H1 (cell line): ENCODE data around the gene TMEM223. TPM values are rescaled to one million over a fixed set of nuclear protein-coding genes. Genes with fewer than 3 reads are reported as not detected.

Experiments
- CTCF ChIA-PET: fragments of 300-600 bp; sonication (Branson Sonifier 250); formaldehyde crosslinking; loops from one replicate; lab custom pipeline; 2021; ENCODE audit not compliant: partially characterized antibody; lab: Charles Lee
- POLR2A ChIA-PET: fragments of 300-600 bp; sonication (Branson Sonifier 250); formaldehyde crosslinking; loops from one replicate; lab custom pipeline; 2021; ENCODE audit warnings: inconsistent platforms; ENCODE audit not compliant: partially characterized antibody; lab: Charles Lee
- DNase-seq, 2 experiments: peaks; one replicate each; pipeline versions ENCODE4 v3.0.0 to v3.0.0-alpha.2; 2010 to 2022; ENCODE audit warnings: low spot score in 2 of 2, low read depth in 1 of 2, mixed read lengths in 1 of 2
- FAIRE-seq: peaks from 2 replicates; lab custom pipeline; 2011; peaks lifted over from hg19 to GRCh38; lab: Jason Lieb, UNC
- H2AFZ ChIP-seq: 2 replicates; pipeline ENCODE4 v1.8.1; 2012; ENCODE audit warnings: low read length, inconsistent platforms
- H2AK5ac ChIP-seq: 2 replicates; pipeline ENCODE4 v1.6.1; 2013; ENCODE audit warnings: low read depth, low read length
- H2BK120ac ChIP-seq: replicated peaks from 2 replicates; pipeline ENCODE3; 2013; ENCODE audit warnings: low read depth, low read length, inconsistent platforms
- H2BK12ac ChIP-seq: 2 replicates; pipeline ENCODE4 v1.6.1; 2013; ENCODE audit warnings: low read depth, low read length
- H2BK15ac ChIP-seq: 2 replicates; pipeline ENCODE4 v1.6.1; 2013; ENCODE audit warnings: low read length
- H2BK20ac ChIP-seq: 2 replicates; pipeline ENCODE4 v1.6.1; 2013; ENCODE audit warnings: low read length
- H2BK5ac ChIP-seq: 2 replicates; pipeline ENCODE4 v1.6.1; 2013; ENCODE audit warnings: low read depth, low read length
- H3K14ac ChIP-seq: 2 replicates; pipeline ENCODE4 v1.6.1; 2013; ENCODE audit warnings: inconsistent platforms; ENCODE audit not compliant: insufficient read length
- H3K18ac ChIP-seq: 2 replicates; pipeline ENCODE4 v1.6.1; 2013; ENCODE audit warnings: low read length; ENCODE audit errors: extremely low read depth
- H3K23ac ChIP-seq: 2 replicates; pipeline ENCODE4 v1.6.1; 2013; ENCODE audit warnings: inconsistent platforms; ENCODE audit not compliant: insufficient read length
- H3K23me2 ChIP-seq: 2 replicates; pipeline ENCODE4 v1.6.1; 2013; ENCODE audit warnings: low read depth, low read length
- H3K27ac ChIP-seq: 2 replicates; pipeline ENCODE4 v1.6.1; 2011; ENCODE audit warnings: low read depth, low read length, inconsistent platforms
- H3K27me3 ChIP-seq, 4 experiments: replicated peaks in 1 of 4; 1 replicate in 1 of 4; 2 replicates in 3 of 4; pipeline versions ENCODE4 v1.6.1 to v1.8.1; 2011 to 2013; ENCODE audit warnings: low read length in 3 of 4, mild to moderate bottlenecking in 3 of 4, inconsistent platforms in 2 of 4, mixed read lengths in 2 of 4, moderate library complexity in 1 of 4; ENCODE audit not compliant: control insufficient read depth in 3 of 4, insufficient read depth in 3 of 4; ENCODE audit errors: extremely low read depth in 1 of 4
- H3K36me3 ChIP-seq, 4 experiments: 2 replicates each; pipeline versions ENCODE4 v1.6.1 to v1.8.1; 2011 to 2013; ENCODE audit warnings: mild to moderate bottlenecking in 4 of 4, low read length in 3 of 4, moderate library complexity in 2 of 4, control low read depth in 1 of 4, inconsistent platforms in 1 of 4; ENCODE audit not compliant: insufficient read depth in 4 of 4, control insufficient read depth in 2 of 4
- H3K4ac ChIP-seq: replicated peaks from 2 replicates; pipeline ENCODE3; 2013; ENCODE audit warnings: low read length, low read depth, mixed read lengths, inconsistent platforms; ENCODE audit not compliant: insufficient read length
- H3K4me1 ChIP-seq, 4 experiments: replicated peaks in 1 of 4; 1 replicate in 1 of 4; 2 replicates in 3 of 4; pipeline versions ENCODE4 v1.6.1 to v1.8.1; 2011 to 2013; ENCODE audit warnings: low read length in 3 of 4, inconsistent platforms in 2 of 4, mixed read lengths in 1 of 4; ENCODE audit not compliant: insufficient read depth in 4 of 4, control insufficient read depth in 3 of 4
- H3K4me2 ChIP-seq, 2 experiments: 2 replicates each; pipeline versions ENCODE4 v1.6.1 to v1.8.1; 2011 to 2013; ENCODE audit warnings: low read depth in 2 of 2, low read length in 2 of 2, control low read depth in 1 of 2, inconsistent platforms in 1 of 2, mild to moderate bottlenecking in 1 of 2; ENCODE audit not compliant: insufficient read depth in 1 of 2
- H3K4me3 ChIP-seq, 4 experiments: fragments of 200-600, 300-600 bp in 1 of 4; sonication (generic), shearing (Covaris generic), sonication (Bioruptor Twin) in 1 of 4; 2 replicates each; pipeline versions ENCODE4 v1.5.1 to v1.8.1; 2011 to 2016; ENCODE audit warnings: low read length in 4 of 4, low read depth in 3 of 4, control low read depth in 2 of 4, inconsistent platforms in 2 of 4, mild to moderate bottlenecking in 2 of 4, mixed read lengths in 1 of 4, moderate library complexity in 1 of 4; ENCODE audit not compliant: insufficient read depth in 2 of 4; ENCODE audit errors: extremely low read depth in 1 of 4
- H3K56ac ChIP-seq: replicated peaks from 2 replicates; pipeline ENCODE3; 2013; ENCODE audit warnings: low read depth, mild to moderate bottlenecking, mixed read lengths, low read length, inconsistent platforms; ENCODE audit not compliant: insufficient read length
- H3K79me1 ChIP-seq: 2 replicates; pipeline ENCODE4 v1.6.1; 2013; ENCODE audit warnings: low read depth, low read length, control low read depth
- H3K79me2 ChIP-seq, 2 experiments: 2 replicates each; pipeline versions ENCODE4 v1.6.1 to v1.8.1; 2012 to 2013; ENCODE audit warnings: low read length in 2 of 2, mild to moderate bottlenecking in 2 of 2, inconsistent platforms in 1 of 2; ENCODE audit not compliant: insufficient read depth in 2 of 2, control insufficient read depth in 1 of 2
- H3K9ac ChIP-seq, 4 experiments: replicated peaks in 1 of 4; 1 replicate in 1 of 4; 2 replicates in 3 of 4; pipeline versions ENCODE4 v1.6.1 to v1.8.1; 2011 to 2013; ENCODE audit warnings: low read depth in 3 of 4, low read length in 3 of 4, control low read depth in 2 of 4, mild to moderate bottlenecking in 2 of 4, moderate library complexity in 2 of 4, inconsistent platforms in 1 of 4; ENCODE audit errors: extremely low read depth in 1 of 4
- H3K9me3 ChIP-seq, 2 experiments: 2 replicates each; pipeline versions ENCODE4 v1.6.1 to v1.8.1; 2012 to 2013; ENCODE audit warnings: mild to moderate bottlenecking in 2 of 2, moderate library complexity in 2 of 2, control low read depth in 1 of 2, inconsistent platforms in 1 of 2, low read depth in 1 of 2, low read length in 1 of 2, mixed read lengths in 1 of 2; ENCODE audit not compliant: insufficient read depth in 2 of 2
- H4K20me1 ChIP-seq, 2 experiments: replicated peaks in 1 of 2; 2 replicates each; pipeline versions ENCODE3 to v1.8.1; 2011 to 2013; ENCODE audit warnings: inconsistent platforms in 2 of 2, low read length in 2 of 2, mild to moderate bottlenecking in 1 of 2; ENCODE audit not compliant: insufficient read depth in 2 of 2, control insufficient read depth in 1 of 2
- H4K5ac ChIP-seq: 2 replicates; pipeline ENCODE4 v1.6.1; 2013; ENCODE audit warnings: low read length, low read depth, mixed read lengths, inconsistent platforms; ENCODE audit not compliant: insufficient read length
- H4K8ac ChIP-seq: 2 replicates; pipeline ENCODE4 v1.8.0; 2013; ENCODE audit warnings: mild to moderate bottlenecking, moderate library complexity, low read length, inconsistent platforms; ENCODE audit not compliant: insufficient read depth; ENCODE audit errors: extremely low read depth
- H4K91ac ChIP-seq: replicated peaks from 2 replicates; pipeline ENCODE3; 2013; ENCODE audit warnings: low read length, mixed read lengths, inconsistent platforms; ENCODE audit not compliant: insufficient read length
- BRCA1 ChIP-seq: IDR thresholded peaks from 2 replicates; pipeline ENCODE4 v1.6.1; 2012; ENCODE audit warnings: low read depth, low read length, improper control_type of control experiment
- WGBS, 2 experiments: shearing (Covaris generic) in 1 of 2; methylation state at CpG; one replicate each; pipeline versions ENCODE4 v1.1.6 to v1.1.7; 2013 to 2015; ENCODE audit warnings: low lambda C conversion rate in 2 of 2, mixed read lengths in 2 of 2, inconsistent platforms in 1 of 2, low coverage in 1 of 2, missing lambda C conversion rate in 1 of 2; ENCODE audit not compliant: insufficient replicate concordance in 2 of 2, insufficient coverage in 1 of 2, insufficient read length in 1 of 2; ENCODE audit errors: extremely low coverage in 1 of 2, missing lambda C conversion rate in 1 of 2; 5-methylcytosine and 5-hydroxymethylcytosine counted together
- polyA plus RNA-seq, 7 experiments: library from polyadenylated mRNA; depleted of rRNA in 3 of 7; stranded (reverse) in 5 of 7; unstranded in 2 of 7; fragments of >200 nt in 5 of 7; fragments of 200-250 nt in 2 of 7; gene quantifications; 1 replicate in 5 of 7; 2 replicates in 1 of 7; 4 replicates in 1 of 7; pipeline versions ENCODE4 v1.2.1 to v1.2.3, GENCODE V29; 2011 to 2013; ENCODE audit warnings: missing spikeins in 2 of 7, mixed read lengths in 2 of 7
- total RNA-seq: library from RNA; stranded (reverse); fragmentation: NEBNext Ultra II Directional; extraction: Animal tissue kit (Norgen Biotek cat#: 25700); gene quantifications from 2 replicates; pipeline ENCODE4 v1.2.1, GENCODE V29; 2021

The TMEM223 gene
- total and polyA plus RNA-seq, 2 of the 8 experiments (the other 6 are each of a cell fraction or from before 2014, with no cell fraction given): 22.9 to 64.1 TPM

DNA sequence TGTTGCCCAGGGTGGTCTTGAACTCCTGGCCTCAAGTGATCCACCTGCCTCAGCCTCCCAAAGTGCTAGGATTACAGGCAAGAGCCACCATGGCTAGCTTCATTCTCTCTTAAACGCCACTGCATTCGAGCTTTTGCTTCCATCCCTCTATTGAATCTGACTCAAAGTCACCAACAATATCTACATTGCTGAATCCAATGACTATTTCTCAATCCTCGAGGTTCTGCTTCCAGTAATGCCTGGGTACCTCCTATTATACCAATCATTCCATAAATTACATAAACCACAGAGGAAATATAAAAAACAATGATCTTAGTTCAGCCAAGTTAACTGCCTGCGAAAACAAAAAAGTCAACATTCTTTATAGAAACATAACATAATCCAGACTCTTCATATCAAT lies 25.3 kb upstream of the TMEM223 start:
- H2AFZ ChIP-seq: no peak overlapping the region
- no peak overlapping the region for H3K4me2 ChIP-seq
- 94% methylated on average over 4 of the region's 4 CpGs; no CpG with 5 or more reads in 1 of the 2 experiments for WGBS, 2 experiments
- ChIA-PET POLR2A (interaction anchor here (0.7 to 6.8 kb wide), 12 partner anchors 10 to 75 kb away, joined by 3 to 57 read pairs (median 6); partner anchors contain the start of genes NXF1, STX5, TEX54 and WDR74), CTCF (interaction anchor here (0.7 to 1.9 kb wide), 5 partner anchors 9 to 31 kb away, joined by 3 to 9 read pairs (median 3); partner anchors contain the start of gene TMEM223)
- H2BK12ac ChIP-seq: no peak overlapping the region
- no peak overlapping the region for H3K4me3 ChIP-seq
- H3K4me1 ChIP-seq: no peaks in the 10 kb centered on the region
- H4K8ac ChIP-seq: no peak overlapping the region
- no peak overlapping the region for H3K4ac ChIP-seq
- no peaks in the 10 kb centered on the region; a peak in 1 of 4 replicates for H3K79me2 ChIP-seq
- no peak overlapping the region for H3K23ac ChIP-seq
- H3K27ac ChIP-seq: no peak overlapping the region
- H3K23me2 ChIP-seq: no peaks in the 10 kb centered on the region
- no peak overlapping the region for H4K91ac ChIP-seq
- no peak overlapping the region for H2BK120ac ChIP-seq
- no peak overlapping the region for H3K56ac ChIP-seq
- no peak overlapping the region for H2BK20ac ChIP-seq
- H4K5ac ChIP-seq: no peak overlapping the region
- no peak overlapping the region for H2BK15ac ChIP-seq
- no peak overlapping the region for H3K18ac ChIP-seq
- H3K14ac ChIP-seq: no peak overlapping the region
- no peak for FAIRE-seq
- no peak overlapping the region for H2AK5ac ChIP-seq
- peaks cover 3 to 20% (median 6%) of the 10 kb centered on the region in 4 experiments; a peak in 4 of 8 replicates for H3K36me3 ChIP-seq
- DNase-seq: no peak
- H2BK5ac ChIP-seq: no peak overlapping the region
- no peaks in the 10 kb centered on the region for H3K27me3 ChIP-seq
- H4K20me1 ChIP-seq: no peaks in the 10 kb centered on the region
- no peaks in the 10 kb centered on the region for H3K79me1 ChIP-seq
- no peak overlapping the region for H3K9ac ChIP-seq
- H3K9me3 ChIP-seq: no peaks in the 10 kb centered on the region
- no peak for TF ChIP-seq BRCA1
